Brain microvascular endothelial cell (primary cell): ENCODE measurements around the gene CTDP1.

Source experiments
- DNase-seq: peaks from one replicate; pipeline ENCODE4 v3.0.0-alpha.2; 2020
- H3K27ac ChIP-seq: fragments of 250-450 bp; sonication (Bioruptor Pico); 2 replicates; pipeline ENCODE4 v1.5.1; 2020; ENCODE audit warnings: mild to moderate bottlenecking, moderate library complexity
- H3K27me3 ChIP-seq: fragments of 250-450 bp; sonication (Bioruptor Pico); replicated peaks from 2 replicates; pipeline ENCODE4 v1.5.1; 2020; ENCODE audit warnings: mild to moderate bottlenecking
- H3K36me3 ChIP-seq: fragments of 250-450 bp; sonication (Bioruptor Pico); replicated peaks from 2 replicates; pipeline ENCODE4 v1.5.1; 2020; ENCODE audit warnings: mild to moderate bottlenecking
- H3K4me3 ChIP-seq: 2 replicates; pipeline ENCODE4 v1.5.1; 2011; ENCODE audit warnings: low read depth, mild to moderate bottlenecking, control low read depth, low read length, moderate library complexity
- in situ Hi-C: cut with HindIII; loops from 2 replicates; pipeline ENCODE4 v1.10.0; 2017; ENCODE audit warnings: low sequenced_read_pairs, low pct_ligation_motif_present
- TF ChIP-seq, protein P1 (sequence below): IDR thresholded peaks from 2 replicates; pipeline ENCODE4 v1.5.1; 2011; ENCODE audit warnings: low read depth, mild to moderate bottlenecking, moderate library complexity, low read length, control low read depth, inconsistent platforms; ENCODE audit errors: missing control alignments

Gene CTDP1, protein sequence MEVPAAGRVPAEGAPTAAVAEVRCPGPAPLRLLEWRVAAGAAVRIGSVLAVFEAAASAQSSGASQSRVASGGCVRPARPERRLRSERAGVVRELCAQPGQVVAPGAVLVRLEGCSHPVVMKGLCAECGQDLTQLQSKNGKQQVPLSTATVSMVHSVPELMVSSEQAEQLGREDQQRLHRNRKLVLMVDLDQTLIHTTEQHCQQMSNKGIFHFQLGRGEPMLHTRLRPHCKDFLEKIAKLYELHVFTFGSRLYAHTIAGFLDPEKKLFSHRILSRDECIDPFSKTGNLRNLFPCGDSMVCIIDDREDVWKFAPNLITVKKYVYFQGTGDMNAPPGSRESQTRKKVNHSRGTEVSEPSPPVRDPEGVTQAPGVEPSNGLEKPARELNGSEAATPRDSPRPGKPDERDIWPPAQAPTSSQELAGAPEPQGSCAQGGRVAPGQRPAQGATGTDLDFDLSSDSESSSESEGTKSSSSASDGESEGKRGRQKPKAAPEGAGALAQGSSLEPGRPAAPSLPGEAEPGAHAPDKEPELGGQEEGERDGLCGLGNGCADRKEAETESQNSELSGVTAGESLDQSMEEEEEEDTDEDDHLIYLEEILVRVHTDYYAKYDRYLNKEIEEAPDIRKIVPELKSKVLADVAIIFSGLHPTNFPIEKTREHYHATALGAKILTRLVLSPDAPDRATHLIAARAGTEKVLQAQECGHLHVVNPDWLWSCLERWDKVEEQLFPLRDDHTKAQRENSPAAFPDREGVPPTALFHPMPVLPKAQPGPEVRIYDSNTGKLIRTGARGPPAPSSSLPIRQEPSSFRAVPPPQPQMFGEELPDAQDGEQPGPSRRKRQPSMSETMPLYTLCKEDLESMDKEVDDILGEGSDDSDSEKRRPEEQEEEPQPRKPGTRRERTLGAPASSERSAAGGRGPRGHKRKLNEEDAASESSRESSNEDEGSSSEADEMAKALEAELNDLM

DNA sequence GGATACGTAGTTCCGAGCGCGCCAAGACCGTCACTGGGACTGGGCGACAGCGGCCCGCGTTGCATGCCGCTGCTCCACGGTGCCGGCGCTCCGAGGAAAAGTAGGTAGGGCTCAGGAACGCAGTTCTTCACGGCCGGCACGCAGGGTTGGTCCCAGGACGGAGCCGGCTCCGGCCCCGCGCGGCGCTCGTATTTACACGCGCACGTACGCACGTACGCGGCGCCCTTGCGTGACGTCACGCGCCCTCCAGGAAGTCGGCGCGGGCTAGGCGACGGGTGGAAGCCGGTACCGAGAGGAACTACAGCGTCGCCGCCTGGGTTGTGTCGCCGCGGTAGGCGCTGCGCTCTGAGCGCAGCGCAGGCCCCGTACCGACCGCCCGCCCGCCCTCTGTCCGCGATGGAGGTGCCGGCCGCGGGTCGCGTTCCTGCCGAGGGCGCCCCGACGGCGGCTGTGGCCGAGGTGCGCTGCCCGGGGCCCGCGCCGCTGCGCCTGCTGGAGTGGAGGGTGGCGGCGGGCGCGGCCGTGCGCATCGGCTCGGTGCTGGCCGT is at the start of gene CTDP1:
Gene CTDP1, plus strand, starts transcription at position 252 of the 548 bp plus-strand sequence. Its CDS starts 145 bp downstream, at position 397.
- DNase-seq, result peak; percentile 81
- H3K27ac ChIP-seq, result peak within 1 kb of the TSS; percentile 98
- no peaks in the 10 kb centered on the region for H3K27me3 ChIP-seq
- TF ChIP-seq, protein P1, sequence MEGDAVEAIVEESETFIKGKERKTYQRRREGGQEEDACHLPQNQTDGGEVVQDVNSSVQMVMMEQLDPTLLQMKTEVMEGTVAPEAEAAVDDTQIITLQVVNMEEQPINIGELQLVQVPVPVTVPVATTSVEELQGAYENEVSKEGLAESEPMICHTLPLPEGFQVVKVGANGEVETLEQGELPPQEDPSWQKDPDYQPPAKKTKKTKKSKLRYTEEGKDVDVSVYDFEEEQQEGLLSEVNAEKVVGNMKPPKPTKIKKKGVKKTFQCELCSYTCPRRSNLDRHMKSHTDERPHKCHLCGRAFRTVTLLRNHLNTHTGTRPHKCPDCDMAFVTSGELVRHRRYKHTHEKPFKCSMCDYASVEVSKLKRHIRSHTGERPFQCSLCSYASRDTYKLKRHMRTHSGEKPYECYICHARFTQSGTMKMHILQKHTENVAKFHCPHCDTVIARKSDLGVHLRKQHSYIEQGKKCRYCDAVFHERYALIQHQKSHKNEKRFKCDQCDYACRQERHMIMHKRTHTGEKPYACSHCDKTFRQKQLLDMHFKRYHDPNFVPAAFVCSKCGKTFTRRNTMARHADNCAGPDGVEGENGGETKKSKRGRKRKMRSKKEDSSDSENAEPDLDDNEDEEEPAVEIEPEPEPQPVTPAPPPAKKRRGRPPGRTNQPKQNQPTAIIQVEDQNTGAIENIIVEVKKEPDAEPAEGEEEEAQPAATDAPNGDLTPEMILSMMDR, result no peak
- peak within 1 kb of the TSS; percentile 83 for H3K4me3 ChIP-seq
- in situ Hi-C loops, result no loop called here
- H3K36me3 ChIP-seq, result no peaks in the 10 kb centered on the region

DNA sequence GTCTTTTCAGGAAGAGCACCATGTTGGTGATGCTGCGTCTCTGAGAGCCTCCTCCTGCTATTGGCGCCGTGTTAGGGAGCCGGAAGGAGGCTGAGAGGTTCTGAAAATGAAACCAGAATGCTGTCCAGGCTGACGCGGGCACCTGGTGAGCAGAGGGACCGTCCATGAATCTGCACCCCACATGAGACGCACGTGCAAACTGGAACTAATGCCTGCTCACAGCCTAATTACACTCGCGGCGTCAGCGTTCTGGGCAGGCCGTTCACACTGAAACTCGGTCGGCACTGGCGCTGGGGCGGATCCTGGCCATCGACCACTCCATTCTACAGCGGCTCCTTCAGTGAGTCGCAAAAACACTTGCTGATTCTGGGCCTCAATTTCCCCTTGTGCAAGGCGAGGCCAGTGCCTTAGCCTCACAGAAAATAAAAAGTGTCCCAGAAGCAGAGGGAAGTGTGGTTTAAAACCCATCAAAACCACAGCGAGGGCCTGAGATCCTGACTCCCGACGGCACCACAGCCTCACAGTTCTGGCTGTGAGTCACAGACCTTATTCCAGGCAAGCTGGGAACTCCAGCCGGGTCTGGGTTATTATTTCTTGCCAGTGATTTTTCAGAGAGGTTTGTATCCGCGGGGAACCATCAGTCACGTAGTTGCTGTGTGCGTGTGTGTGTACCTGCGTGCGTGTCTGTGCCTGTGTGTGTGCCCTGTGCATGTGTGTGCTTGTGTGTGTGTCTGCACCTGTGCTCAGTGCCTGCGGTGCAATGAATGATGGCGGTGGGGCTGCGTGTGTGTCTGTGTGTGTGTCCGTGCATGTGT is 49.1 kb upstream of the CTDP1 start:
- no peak overlapping the region for H3K4me3 ChIP-seq
- no peak overlapping the region for H3K27ac ChIP-seq
- no peaks in the 10 kb centered on the region for H3K36me3 ChIP-seq
- peaks cover 22% of the 10 kb centered on the region for H3K27me3 ChIP-seq
- DNase-seq, result peak; percentile 16
- in situ Hi-C loops, result loop anchor here (25.0 kb wide), 1 partner anchor 243 kb away; the partner anchor contains the start of gene NFATC1
- TF ChIP-seq, protein P1, result no peak

DNA sequence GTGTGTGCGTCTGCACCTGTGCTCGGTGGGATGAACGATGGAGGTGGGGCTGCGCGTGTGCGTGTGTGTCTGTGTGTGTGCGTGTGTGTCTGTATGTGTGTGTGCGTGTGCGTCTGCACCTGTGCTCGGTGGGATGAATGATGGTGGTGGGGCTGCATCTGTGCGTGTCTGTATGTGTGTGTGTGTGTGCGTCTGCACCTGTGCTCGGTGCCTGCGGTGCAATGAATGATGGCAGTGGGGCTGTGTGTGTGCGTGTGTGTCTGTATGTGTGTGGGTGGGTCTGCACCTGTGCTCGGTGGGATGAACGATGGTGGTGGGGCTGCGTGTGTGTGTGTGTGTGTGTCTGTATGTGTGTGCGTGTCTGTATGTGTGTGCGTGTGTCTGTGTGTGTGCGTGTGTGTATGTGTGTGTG is 48.5 kb upstream of the CTDP1 start:
- TF ChIP-seq, protein P1, result no peak
- Histone ChIP-seq H3K36me3 (no peaks in the 10 kb centered on the region), H3K4me3 (no peak overlapping the region), H3K27me3 (peaks cover 16% of the 10 kb centered on the region), H3K27ac (no peak overlapping the region)
- in situ Hi-C loops, result loop anchor here (25.0 kb wide), 1 partner anchor 244 kb away; the partner anchor contains the start of gene NFATC1
- DNase-seq, result no peak

DNA sequence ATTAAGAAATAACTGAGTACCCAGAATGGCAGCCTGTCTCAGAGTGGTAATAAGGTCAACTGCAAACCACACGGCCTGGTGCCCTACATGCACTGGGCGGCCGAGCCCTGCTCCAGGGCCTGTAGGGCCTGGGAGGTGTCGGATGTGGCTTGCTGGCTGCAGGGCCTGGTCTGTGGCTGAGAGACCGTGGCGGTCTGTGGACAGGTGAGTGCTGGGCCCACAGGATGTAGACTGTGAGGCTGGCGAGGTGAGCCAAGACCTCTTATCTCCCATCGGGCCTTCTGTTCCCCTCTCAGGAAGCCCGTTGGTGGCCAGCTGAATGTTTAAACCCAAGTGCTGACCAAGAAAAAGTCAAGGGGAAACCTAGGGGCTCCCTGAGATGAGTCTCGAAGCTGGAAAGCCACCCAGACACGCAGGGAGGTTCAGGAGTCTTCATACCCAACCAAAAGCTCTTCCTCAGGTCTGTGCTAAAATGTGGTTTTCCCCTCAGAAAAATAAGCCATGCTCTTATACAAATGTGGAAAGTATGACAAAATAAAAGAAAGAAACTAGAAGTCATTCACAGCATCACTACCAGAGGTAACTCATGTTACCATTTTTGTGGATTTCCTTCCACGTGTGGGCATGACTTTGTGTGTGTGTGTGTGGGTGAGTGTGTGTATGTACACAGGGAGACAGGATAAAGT is 47.7 kb upstream of the CTDP1 start:
- in situ Hi-C loops, result loop anchor here (25.0 kb wide), 1 partner anchor 245 kb away; the partner anchor contains the start of gene NFATC1
- Histone ChIP-seq H3K36me3 (no peaks in the 10 kb centered on the region), H3K27ac (no peak overlapping the region), H3K4me3 (no peak overlapping the region), H3K27me3 (peaks cover 11% of the 10 kb centered on the region)
- DNase-seq, result no peak
- TF ChIP-seq, protein P1, result no peak
